Neural cell (in vitro differentiated cells): ENCODE results near the gene TNFRSF8. TPM values are rescaled to one million over a fixed set of nuclear protein-coding genes. Genes with fewer than 3 reads are reported as not detected.

ENCODE experiments used
- H2AFZ ChIP-seq: fragments of 200-600, 300-800 bp; sonication (generic), shearing (Covaris generic); 2 replicates; pipeline ENCODE4 v1.6.0; 2014; ENCODE audit warnings: low read depth, mild to moderate bottlenecking, antibody characterized with exemption, low read length, moderate library complexity
- H3F3A ChIP-seq: fragments of 200-600 bp; shearing (Covaris generic); 2 replicates; pipeline ENCODE4 v1.6.1; 2016; ENCODE audit warnings: mild to moderate bottlenecking, moderate library complexity, mixed read lengths, antibody characterized with exemption, low read length; ENCODE audit not compliant: insufficient read depth, poor library complexity, severe bottlenecking
- H3K27ac ChIP-seq: fragments of 200-600, 300-800 bp; sonication (generic), shearing (Covaris generic); 2 replicates; pipeline ENCODE4 v1.5.1; 2014; ENCODE audit warnings: mild to moderate bottlenecking, low read length, moderate library complexity
- H3K27me3 ChIP-seq: fragments of 300-800, 200-600 bp; sonication (generic), shearing (Covaris generic); 2 replicates; pipeline ENCODE4 v1.6.0; 2014; ENCODE audit warnings: mild to moderate bottlenecking, low read depth, low read length, moderate library complexity; ENCODE audit not compliant: insufficient read depth
- H3K36me3 ChIP-seq: fragments of 300-800, 200-600 bp; sonication (generic), shearing (Covaris generic); 2 replicates; pipeline ENCODE4 v1.5.1; 2014; ENCODE audit warnings: mild to moderate bottlenecking, antibody characterized with exemption, low read length, moderate library complexity; ENCODE audit not compliant: insufficient read depth
- H3K4me2 ChIP-seq: fragments of 300-800, 200-600 bp; sonication (generic), shearing (Covaris generic); 2 replicates; pipeline ENCODE4 v1.6.0; 2014; ENCODE audit warnings: mild to moderate bottlenecking, low read length
- H3K4me3 ChIP-seq: fragments of 300-800, 200-600 bp; sonication (generic), shearing (Covaris generic); 2 replicates; pipeline ENCODE4 v1.5.1; 2014; ENCODE audit warnings: mild to moderate bottlenecking, low read length, moderate library complexity
- H3K79me2 ChIP-seq: fragments of 200-600 bp; shearing (Covaris generic); replicated peaks from 2 replicates; pipeline ENCODE4 v1.6.0; 2014; ENCODE audit warnings: mild to moderate bottlenecking, low read length, moderate library complexity; ENCODE audit not compliant: insufficient read depth
- H3K9ac ChIP-seq: fragments of 300-800, 200-600 bp; sonication (generic), shearing (Covaris generic); 2 replicates; pipeline ENCODE4 v1.6.1; 2016; ENCODE audit warnings: mild to moderate bottlenecking, low read length, mixed read lengths
- H3K9me2 ChIP-seq: fragments of 200-600 bp; shearing (Covaris generic); 2 replicates; pipeline ENCODE4 v1.6.1; 2016; ENCODE audit warnings: mild to moderate bottlenecking, low read length, mixed read lengths; ENCODE audit not compliant: insufficient read depth
- H3K9me3 ChIP-seq: fragments of 200-600, 300-800 bp; sonication (generic), shearing (Covaris generic); 2 replicates; pipeline ENCODE4 v1.6.1; 2016; ENCODE audit warnings: mild to moderate bottlenecking, mixed run types, low read length, moderate library complexity, mixed read lengths
- H4K20me1 ChIP-seq: fragments of 200-600 bp; shearing (Covaris generic); 2 replicates; pipeline ENCODE4 v1.6.1; 2016; ENCODE audit warnings: mild to moderate bottlenecking, mixed run types; ENCODE audit not compliant: insufficient read depth
- EP300 ChIP-seq: fragments of 450-650 bp; conservative IDR thresholded peaks from 2 replicates; pipeline ENCODE4 v1.6.1; 2014; ENCODE audit warnings: antibody characterized with exemption, mild to moderate bottlenecking, moderate library complexity; ENCODE audit not compliant: poor library complexity, severe bottlenecking
- EZH2 ChIP-seq: fragments of 200-600, 300-800 bp; shearing (Covaris generic), sonication (generic); IDR thresholded peaks from 2 replicates; pipeline ENCODE4 v1.6.1; 2014; ENCODE audit warnings: antibody characterized with exemption, low read length, borderline replicate concordance, mild to moderate bottlenecking; ENCODE audit not compliant: insufficient read depth, poor library complexity, severe bottlenecking
- MXI1 ChIP-seq: fragments of 450-650 bp; conservative IDR thresholded peaks from 2 replicates; pipeline ENCODE4 v1.6.1; 2014; ENCODE audit warnings: antibody characterized with exemption, mild to moderate bottlenecking; ENCODE audit not compliant: poor library complexity, severe bottlenecking
- POLR2AphosphoS5 ChIP-seq: IDR thresholded peaks from 2 replicates; pipeline ENCODE4 v1.6.1; 2012
- RAD21 ChIP-seq: fragments of 450-650 bp; conservative IDR thresholded peaks from 2 replicates; pipeline ENCODE4 v1.6.1; 2014; ENCODE audit warnings: antibody characterized with exemption, mild to moderate bottlenecking, moderate library complexity
- REST ChIP-seq: IDR thresholded peaks from 2 replicates; pipeline ENCODE4 v1.6.1; 2012; ENCODE audit warnings: borderline replicate concordance
- SMC3 ChIP-seq: fragments of 450-650 bp; conservative IDR thresholded peaks from 2 replicates; pipeline ENCODE4 v1.6.1; 2014; ENCODE audit warnings: antibody characterized with exemption, mild to moderate bottlenecking, moderate library complexity; ENCODE audit not compliant: poor library complexity
- TAF1 ChIP-seq: IDR thresholded peaks from 2 replicates; pipeline ENCODE4 v1.6.1; 2012; ENCODE audit warnings: low read depth
- polyA plus RNA-seq: library from polyadenylated mRNA; depleted of rRNA; stranded (reverse); fragments of >200 nt; gene quantifications from 2 replicates; pipeline ENCODE4 v1.2.3, GENCODE V29; 2014
- TF ChIP-seq, protein P1 (sequence below): fragments of 450-650 bp; IDR thresholded peaks from 2 replicates; pipeline ENCODE4 v1.5.1; 2014; ENCODE audit warnings: antibody characterized with exemption, mild to moderate bottlenecking, moderate library complexity; ENCODE audit not compliant: poor library complexity, severe bottlenecking

TNFRSF8 gene
- polyA plus RNA-seq, 1 donor from 2014 or later = not detected

DNA sequence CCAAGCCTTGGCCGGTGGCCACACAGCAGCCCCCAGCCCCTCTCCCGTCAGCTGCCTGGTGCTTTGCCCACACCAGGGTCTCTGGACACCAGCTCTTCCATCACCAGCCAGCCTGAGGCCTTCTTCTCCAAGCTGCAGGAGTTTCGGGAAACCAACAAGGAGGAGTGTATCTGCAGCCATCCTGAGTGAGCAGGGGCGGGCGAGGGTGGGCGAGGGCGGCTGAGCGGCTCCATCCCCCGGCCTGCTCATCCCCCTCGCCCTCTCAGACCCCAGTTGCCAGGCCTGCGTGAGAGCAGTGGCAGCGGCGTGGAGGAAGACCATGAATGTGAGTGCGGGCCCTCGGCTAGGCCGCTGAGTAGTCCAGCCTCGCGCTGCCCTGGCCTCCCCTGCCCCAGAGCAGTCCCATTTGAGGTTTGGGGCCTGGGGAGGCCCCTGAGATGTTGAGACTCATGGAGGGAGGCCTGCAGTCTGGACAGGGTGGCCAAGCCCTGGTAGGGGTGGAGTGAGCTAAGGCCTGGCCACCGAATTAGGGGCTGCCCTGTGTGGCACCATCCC is 34.1 kb upstream of the TNFRSF8 start:
- no peaks in the 10 kb centered on the region for H3K9me2 ChIP-seq

GRCh38 chr1:12029720-12030339 is 33.3 kb upstream of the TNFRSF8 start:
- Histone ChIP-seq H3K9me2 (no peaks in the 10 kb centered on the region), H2AFZ (no peak overlapping the region), H3K27ac (no peak overlapping the region), H3K4me3 (no peak overlapping the region), H3K9me3 (no peaks in the 10 kb centered on the region), H4K20me1 (no peaks in the 10 kb centered on the region), H3K4me2 (no peak overlapping the region), H3K36me3 (no peaks in the 10 kb centered on the region), H3F3A (no peaks in the 10 kb centered on the region), H3K79me2 (no peaks in the 10 kb centered on the region), H3K27me3 (no peaks in the 10 kb centered on the region), H3K9ac (no peak overlapping the region)
- TF ChIP-seq EP300 (no peak), REST (no peak), RAD21 (no peak), TAF1 (no peak), POLR2AphosphoS5 (no peak), EZH2 (no peak), SMC3 (no peak)

More for the DNA sequence above, 34.1 kb upstream of the TNFRSF8 start:
- TF ChIP-seq SMC3 = no peak
- TF ChIP-seq EZH2 = no peak
- no peak for TF ChIP-seq REST
- TF ChIP-seq MXI1 = no peak
- TF ChIP-seq TAF1 = no peak
- TF ChIP-seq, protein P1, sequence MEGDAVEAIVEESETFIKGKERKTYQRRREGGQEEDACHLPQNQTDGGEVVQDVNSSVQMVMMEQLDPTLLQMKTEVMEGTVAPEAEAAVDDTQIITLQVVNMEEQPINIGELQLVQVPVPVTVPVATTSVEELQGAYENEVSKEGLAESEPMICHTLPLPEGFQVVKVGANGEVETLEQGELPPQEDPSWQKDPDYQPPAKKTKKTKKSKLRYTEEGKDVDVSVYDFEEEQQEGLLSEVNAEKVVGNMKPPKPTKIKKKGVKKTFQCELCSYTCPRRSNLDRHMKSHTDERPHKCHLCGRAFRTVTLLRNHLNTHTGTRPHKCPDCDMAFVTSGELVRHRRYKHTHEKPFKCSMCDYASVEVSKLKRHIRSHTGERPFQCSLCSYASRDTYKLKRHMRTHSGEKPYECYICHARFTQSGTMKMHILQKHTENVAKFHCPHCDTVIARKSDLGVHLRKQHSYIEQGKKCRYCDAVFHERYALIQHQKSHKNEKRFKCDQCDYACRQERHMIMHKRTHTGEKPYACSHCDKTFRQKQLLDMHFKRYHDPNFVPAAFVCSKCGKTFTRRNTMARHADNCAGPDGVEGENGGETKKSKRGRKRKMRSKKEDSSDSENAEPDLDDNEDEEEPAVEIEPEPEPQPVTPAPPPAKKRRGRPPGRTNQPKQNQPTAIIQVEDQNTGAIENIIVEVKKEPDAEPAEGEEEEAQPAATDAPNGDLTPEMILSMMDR = no peak
- no peak for TF ChIP-seq POLR2AphosphoS5
- TF ChIP-seq RAD21 = no peak
- H3K4me2 ChIP-seq = no peak overlapping the region
- no peak overlapping the region for H3K27ac ChIP-seq
- H3K27me3 ChIP-seq = no peaks in the 10 kb centered on the region
- no peaks in the 10 kb centered on the region for H3F3A ChIP-seq
- H2AFZ ChIP-seq = no peak overlapping the region
- H3K4me3 ChIP-seq = no peak overlapping the region
- H3K9ac ChIP-seq = no peak overlapping the region
- no peaks in the 10 kb centered on the region for H3K36me3 ChIP-seq
- H4K20me1 ChIP-seq = no peaks in the 10 kb centered on the region
- H3K79me2 ChIP-seq = no peaks in the 10 kb centered on the region
- H3K9me3 ChIP-seq = no peaks in the 10 kb centered on the region
